ENCODE data around the gene COL4A1.

GRCh38 chr13:110297011-110297410, 9.9 kb downstream of the COL4A1 start:
- TF ChIP-seq CTCF (IDR thresholded peaks at IDR 0.05; ENCODE audit: insufficient read depth, low read depth, low read length) (no peak), EZH2 (IDR thresholded peaks at IDR 0.05; ENCODE audit: insufficient read depth, low read length) (no peak)
